HG03103 (cell line): ENCODE data around the gene ACE.

Experiments used
- ATAC-seq: cut with Tn5 transposase; IDR thresholded peaks from one replicate; pipeline ENCODE4 v1.9.1; 2021; ENCODE audit warnings: low read depth; ENCODE audit not compliant: unreplicated experiment

The ACE gene

DNA sequence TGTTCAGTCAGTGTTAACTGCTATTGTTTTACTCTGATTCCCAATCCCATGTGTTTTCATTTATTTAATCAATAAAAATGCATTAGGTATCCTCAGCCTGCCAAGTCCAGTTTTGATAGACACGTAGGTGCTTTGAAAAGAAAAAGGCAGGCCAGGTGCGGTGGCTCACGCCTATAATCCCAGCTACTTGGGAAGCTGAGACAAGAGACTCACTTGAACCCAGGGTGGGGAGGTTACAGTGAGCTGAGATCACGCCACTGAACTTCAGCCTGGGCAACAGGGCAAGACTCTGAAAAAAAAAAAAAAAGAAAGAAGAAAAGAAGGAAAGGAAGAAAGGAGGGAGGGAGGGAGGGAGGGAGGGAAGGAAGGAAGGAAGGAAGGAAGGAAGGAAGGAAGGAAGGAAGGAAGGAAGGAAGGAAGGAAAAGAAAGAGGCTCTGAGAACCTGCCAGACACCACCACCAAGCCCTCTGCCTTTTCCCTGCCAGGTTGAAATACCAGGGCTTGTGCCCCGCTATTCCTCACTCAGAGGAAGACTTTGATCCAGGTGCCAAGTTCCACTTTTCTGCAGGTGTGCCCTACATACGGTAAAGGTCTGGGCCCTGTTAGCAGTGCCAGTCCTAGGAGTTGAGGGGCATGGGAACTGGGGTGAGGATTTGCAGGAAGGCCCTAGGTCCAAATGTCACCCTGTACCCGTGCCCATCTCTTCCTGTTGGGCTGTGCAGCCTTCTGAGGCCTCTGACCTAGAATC, 36.2 kb downstream of the ACE start:
- ATAC-seq, result no peak

- ATAC-seq, result no peak
These were observed 37.6 kb downstream of the ACE start for GRCh38 chr17:63514477-63514876.

GRCh38 chr17:63514974-63515373, 38.1 kb downstream of the ACE start:
- no peak for ATAC-seq

- ATAC-seq, result no peak
These were observed 38.6 kb downstream of the ACE start for GRCh38 chr17:63515426-63515825.

GRCh38 chr17:63516910-63517824, 40.3 kb downstream of the ACE start:
- no peak for ATAC-seq

GRCh38 chr17:63517825-63518534, 41.1 kb downstream of the ACE start:
- ATAC-seq, result no peak

DNA sequence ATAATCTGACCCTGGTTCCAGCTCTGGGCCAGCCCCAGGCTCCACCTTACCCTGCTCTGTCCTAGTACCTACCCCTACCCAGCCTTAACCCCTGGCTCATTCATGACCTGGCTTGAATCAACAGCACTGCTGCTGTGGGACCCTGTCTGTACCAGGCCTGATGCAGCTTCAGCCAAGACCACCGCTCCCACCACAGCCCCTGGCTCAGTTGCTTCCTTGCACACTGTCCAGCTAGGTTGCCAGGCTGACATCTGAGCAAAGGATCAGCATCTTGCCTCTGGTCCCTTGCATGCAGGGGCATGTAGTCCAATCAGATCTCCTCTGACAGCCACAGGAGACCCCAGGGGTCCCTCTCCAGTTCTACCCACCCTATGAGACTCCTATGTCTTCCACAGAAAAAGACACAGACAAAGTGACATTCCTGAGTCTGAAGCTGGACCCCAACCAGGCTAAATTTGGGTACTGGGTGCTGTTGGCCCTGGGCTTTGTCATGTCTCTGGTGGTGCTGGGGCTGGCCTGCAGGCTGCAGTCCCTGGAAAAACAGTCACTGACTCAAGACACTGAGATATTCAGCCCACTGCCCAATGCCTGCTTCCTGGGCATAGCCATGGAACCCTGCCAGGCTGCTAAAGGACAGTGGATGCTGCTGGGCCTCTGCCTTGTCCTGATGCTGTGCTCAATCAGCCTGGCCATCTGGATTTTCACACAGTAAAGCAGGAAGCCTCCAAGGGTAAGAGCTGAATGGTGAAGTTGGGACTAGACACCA, 42.4 kb downstream of the ACE start:
- no peak for ATAC-seq

- no peak for ATAC-seq
These were observed 43.4 kb downstream of the ACE start for GRCh38 chr17:63519972-63520882.

DNA sequence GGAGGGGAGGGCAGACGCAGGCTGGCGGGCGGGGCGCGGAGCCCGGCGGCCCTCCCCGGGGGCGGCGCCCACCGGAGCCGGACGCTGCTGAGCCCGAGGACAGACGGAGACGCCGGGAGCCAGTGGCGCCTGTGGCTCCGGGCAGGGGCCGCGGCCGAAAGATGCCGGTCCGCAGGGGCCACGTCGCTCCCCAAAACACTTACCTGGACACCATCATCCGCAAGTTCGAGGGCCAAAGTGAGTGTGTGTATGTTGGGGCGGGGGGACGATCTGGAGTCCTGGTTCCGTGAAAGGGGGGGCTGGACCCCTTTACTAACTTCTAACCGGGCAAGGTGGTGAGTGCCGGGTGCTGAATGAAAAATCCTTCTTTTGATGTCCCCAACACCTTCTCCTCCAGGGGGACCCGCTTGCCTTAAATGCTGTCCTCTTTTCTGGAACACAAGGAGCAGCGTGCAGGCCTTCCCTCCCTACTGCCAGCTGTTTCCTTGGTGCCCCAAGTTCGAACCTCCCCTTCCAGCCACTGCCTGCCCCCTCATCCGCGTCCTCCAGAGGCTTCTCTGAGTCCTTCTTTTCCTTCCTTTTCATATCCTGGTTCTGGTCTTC, 46.5 kb downstream of the ACE start, which contains the start of gene KCNH6:
Gene KCNH6, plus strand, starts transcription at position 106 of the 603 bp plus-strand sequence. Its CDS starts 56 bp downstream, at position 162.
- ATAC-seq, result no peak

GRCh38 chr17:63524051-63524450, 47.2 kb downstream of the ACE start:
- ATAC-seq, result no peak

DNA sequence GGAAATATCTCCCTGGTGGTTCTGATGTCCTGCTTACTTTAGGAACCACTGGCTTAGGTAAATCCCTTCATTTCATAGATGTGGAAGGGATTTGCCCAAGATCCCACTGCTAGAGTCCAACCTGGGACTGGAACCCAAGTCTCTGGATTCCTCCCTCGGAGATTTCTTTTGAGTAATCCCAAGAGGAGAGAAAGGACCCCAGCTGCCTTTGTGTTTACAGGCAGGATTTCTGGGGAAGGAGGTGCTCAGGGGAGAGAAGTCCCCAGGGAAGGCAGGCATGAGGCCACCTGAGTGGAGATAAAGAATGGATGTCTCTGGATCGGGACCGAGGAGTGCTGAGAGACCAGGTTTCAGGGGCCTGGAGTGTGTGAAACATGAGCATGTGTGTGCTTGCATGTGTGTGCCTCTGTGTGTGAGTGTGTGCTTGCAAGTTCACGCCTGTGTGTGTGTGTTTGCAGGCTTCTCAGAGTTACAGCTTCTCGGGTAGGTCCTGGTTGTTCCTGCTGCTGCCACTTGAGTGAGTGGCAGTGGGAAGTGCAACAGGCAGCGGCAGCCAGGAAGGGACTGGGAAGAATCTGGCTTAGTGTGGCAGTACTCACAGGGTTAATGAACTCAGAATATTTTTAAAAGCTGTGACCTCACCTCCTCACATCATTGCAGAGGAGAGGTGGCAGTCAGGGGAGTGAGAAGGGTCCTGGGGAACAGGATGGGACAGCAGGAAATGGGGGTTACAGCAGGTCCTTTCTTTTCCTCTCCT, 48.5 kb downstream of the ACE start:
- no peak for ATAC-seq

GRCh38 chr17:63526861-63527260, 50.0 kb downstream of the ACE start:
- ATAC-seq, result no peak

DNA sequence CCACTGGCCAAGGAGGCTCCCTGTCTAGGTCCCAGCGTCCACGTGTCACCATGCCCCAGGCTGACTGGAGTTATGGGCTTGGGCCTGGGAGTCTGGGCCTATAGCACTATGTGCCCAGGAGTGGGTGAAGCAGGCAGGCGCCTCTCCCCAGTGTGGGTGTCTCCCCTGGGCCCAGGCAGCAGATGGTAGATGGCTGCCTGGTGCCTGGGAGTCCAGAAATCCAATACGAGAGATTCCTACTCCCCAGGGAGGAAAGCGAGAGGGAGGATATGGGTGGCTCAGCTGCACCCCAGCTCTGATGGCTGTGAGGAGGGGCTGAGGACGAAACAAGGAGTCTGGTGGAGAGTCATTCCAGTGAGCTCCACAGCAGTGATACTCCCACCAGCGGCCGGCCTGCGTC, 51.3 kb downstream of the ACE start:
- ATAC-seq, result no peak

- ATAC-seq, result no peak
These were observed 53.1 kb downstream of the ACE start for GRCh38 chr17:63529711-63530556.

DNA sequence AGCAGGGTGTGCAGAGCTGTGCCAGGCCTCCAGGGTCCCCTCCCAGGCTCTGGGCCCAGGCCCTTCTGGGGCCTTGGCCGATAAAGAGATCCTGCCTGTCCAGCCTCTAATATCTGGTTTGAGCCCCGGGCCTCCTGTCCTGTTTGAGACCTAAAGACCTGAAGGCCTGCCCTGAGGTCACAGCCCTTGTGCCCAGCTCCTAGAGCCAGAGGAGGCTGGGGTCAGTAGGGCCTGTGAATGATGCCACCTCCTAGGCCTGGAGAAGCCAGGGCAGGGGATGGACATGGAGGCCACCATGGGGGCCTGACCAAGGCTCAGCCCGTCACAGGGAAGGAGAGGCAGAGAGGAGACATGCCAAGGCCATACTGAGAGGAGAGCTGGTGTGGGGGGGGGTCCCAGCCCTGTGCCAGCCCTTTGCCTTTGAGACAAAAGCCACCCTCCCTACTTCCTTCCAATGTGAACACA, 53.7 kb downstream of the ACE start:
- no peak for ATAC-seq

GRCh38 chr17:63531022-63531965, 54.4 kb downstream of the ACE start:
- ATAC-seq, result no peak
